Measurements from ENCODE around the gene SLC27A3.
"Not testable (repeated sequence)": the region's sequence is repeated elsewhere in the genome, so short reads cannot be mapped to it uniquely, and the experiment has no call there.

The SLC27A3 gene

DNA sequence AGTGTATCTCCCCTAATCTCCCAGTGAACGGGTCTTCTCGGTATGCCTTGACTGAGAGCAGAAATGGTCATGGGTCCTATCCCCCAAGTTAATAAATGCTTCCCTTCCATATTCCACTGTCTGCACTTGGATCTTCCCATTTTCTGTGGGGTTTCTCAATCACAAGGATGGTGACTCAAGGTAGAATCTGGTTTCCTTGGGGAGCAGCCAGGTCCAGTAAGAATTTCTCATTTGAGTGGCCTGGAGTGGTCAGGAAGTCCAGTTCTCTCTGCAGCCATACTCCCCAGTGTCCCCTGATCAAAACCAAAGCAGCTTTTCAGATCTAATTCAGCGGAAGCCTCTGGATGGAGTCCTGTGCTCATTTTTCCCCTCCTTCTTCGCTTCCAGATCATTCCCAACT, 14.8 kb upstream of the SLC27A3 start:
- no peak for DNase-seq (ENCODE audit: extremely low read depth in 1 of 2, low read depth in 1 of 2)

GRCh38 chr1:153763365-153764225, 11.6 kb upstream of the SLC27A3 start:
- DNase-seq (ENCODE audit: extremely low read depth in 1 of 2, low read depth in 1 of 2): no peak

- DNase-seq (ENCODE audit: extremely low read depth in 1 of 2, low read depth in 1 of 2): no peak
These were observed 10.9 kb upstream of the SLC27A3 start for GRCh38 chr1:153764310-153764709.

DNA sequence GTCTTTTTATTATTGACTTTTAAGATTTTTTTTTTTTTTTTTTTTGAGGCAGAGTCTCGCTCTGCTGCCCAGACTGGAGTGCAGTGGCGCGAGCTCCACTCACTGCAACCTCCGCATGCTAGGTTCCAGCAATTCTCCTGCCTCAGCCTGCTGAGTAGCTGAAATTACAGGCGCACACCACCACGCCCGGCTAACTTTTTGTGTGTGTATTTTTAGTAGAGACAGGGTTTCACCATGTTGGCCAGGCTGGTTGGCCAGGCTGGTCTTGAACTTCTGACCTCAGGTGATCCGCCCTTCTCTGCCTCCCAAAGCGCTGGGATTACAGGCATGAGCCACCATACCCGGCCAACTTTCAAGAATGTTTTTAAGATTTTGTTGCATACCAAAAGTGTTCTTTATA, 8.5 kb upstream of the SLC27A3 start:
- not testable (repeated sequence) for DNase-seq (ENCODE audit: extremely low read depth in 1 of 2, low read depth in 1 of 2)

DNA sequence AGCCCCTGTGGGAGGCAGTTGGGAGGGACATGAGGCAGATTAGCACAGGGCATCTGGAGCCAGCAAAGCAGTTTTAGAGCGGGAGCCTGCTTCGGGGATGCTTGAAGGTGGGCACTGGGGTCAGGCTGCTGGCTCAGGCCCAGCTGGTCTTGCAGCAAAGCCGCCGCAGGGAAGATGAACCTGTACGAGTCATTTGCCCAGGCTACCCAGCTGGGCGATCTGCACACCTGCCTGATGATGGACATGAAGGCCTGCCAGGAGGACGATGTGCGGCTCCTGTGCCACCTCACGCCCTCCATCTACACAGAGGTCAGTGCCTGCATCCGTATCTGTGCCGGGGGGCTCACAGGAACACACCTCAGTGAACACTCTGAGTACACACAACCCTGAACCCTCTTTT, 7.7 kb upstream of the SLC27A3 start:
- DNase-seq (ENCODE audit: extremely low read depth in 1 of 2, low read depth in 1 of 2): no peak

- DNase-seq (ENCODE audit: extremely low read depth in 1 of 2, low read depth in 1 of 2): no peak
These were observed 6.7 kb upstream of the SLC27A3 start for GRCh38 chr1:153768316-153769181.

- DNase-seq (ENCODE audit: extremely low read depth in 1 of 2, low read depth in 1 of 2): no peak
These were observed 6.0 kb upstream of the SLC27A3 start for GRCh38 chr1:153769221-153769620.

- DNase-seq (ENCODE audit: extremely low read depth in 1 of 2, low read depth in 1 of 2): no peak
These were observed 4.4 kb upstream of the SLC27A3 start for GRCh38 chr1:153770797-153771196.

- DNase-seq (ENCODE audit: extremely low read depth in 1 of 2, low read depth in 1 of 2): no peak
These were observed 3.9 kb upstream of the SLC27A3 start for GRCh38 chr1:153771261-153771660.

DNA sequence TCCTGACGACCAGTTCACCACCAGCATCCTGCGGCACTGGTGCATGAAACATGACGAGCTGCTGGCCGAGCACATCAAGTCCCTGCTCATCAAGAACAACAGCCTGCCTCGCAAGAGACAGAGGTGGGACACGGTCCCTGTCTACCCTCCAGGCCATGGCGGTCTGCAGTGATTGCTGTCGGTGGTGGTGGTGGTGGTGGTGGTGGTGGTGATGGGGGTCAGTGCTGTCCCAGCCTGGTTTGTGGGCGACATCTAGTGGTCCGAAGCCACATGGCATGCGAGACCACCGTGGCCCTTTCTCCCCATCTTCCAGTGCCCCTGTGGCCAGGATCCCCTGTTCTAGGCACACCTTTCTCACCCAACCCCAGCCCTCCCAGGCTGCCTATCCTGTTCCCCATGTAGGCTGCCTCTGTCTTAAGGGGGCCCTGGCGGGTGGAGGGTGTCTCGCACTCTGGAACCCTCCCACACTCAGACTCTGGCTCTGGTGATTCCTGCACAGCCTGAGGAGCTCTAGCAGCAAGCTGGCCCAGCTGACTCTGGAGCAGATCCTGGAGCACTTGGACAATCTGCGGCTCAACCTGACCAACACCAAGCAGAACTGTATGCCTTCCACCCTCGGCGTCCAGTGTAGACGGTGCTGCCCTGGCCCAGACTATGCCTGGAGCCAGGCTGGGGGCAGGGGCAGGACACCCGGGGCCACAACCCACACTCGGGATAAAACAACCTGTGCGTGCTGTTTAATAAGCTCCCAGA, 3.2 kb upstream of the SLC27A3 start:
- no peak for DNase-seq (ENCODE audit: extremely low read depth in 1 of 2, low read depth in 1 of 2)

DNA sequence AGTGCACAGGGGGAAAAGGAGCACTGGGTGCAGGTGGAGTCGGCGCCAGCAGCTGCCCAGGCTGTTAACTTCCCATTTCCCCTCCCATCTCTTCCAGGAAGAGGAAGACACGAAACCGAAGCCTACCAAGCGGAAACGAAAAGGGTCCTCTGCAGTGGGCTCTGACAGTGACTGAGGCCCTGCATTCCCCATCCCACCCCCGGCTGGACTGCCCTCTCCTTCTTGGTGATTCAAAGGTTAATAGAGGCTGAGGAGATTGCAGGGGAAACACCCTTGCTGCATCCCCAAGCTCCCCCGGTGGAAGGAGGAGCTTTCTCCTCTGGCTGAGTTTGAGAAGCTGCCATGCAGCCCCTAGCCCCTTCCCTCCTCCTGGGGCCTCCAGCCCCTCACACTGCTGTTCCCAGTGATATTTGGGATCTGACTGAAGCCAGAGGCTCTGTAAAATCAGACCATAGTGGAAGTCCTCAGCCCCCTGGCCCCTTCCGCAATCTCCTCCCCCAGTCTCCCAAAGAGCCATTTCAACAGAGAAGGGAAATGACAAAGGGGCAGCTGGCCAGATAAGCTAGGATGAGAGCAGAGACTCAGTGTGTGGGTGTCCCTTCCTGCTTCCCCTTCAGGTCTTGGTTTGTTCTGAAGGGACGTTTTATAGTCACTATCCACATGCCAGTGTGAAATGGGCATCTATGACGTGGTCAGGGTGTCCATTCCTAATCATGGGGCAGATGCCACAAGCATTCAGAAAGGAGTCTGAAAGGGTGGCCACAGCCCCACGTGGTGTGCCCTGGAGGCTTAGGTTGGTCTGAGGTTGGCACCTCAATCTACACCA, 1.9 kb upstream of the SLC27A3 start:
- no peak for DNase-seq (ENCODE audit: extremely low read depth in 1 of 2, low read depth in 1 of 2)

DNA sequence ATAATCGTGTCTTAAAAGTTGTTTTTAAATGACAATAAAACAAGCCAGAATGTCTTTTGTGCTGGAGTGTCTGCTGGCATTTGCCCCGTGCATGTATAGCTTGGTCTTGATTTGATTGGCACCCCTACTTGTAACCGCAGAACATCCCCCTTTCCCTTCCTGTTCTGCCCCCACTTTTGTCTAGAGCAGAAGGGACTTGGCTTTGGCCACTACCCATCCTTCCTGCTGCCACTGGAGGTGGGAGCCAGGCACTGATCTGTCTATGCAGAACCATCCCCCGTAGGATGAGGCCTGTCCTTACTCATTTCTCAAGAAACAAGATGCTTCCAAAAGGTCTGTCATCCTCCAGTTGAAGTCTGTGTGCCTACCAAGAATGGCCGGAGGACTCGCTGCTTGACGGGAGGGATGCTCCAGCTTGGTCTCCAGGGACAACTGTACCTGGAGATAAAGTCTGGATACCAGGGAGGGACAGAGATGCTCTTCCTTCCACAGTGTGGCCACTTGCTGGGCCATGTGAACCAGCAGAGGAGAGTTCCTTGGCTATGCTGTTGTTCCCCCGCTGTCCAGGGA, 1.1 kb upstream of the SLC27A3 start:
- no peak for DNase-seq (ENCODE audit: extremely low read depth in 1 of 2, low read depth in 1 of 2)

DNA sequence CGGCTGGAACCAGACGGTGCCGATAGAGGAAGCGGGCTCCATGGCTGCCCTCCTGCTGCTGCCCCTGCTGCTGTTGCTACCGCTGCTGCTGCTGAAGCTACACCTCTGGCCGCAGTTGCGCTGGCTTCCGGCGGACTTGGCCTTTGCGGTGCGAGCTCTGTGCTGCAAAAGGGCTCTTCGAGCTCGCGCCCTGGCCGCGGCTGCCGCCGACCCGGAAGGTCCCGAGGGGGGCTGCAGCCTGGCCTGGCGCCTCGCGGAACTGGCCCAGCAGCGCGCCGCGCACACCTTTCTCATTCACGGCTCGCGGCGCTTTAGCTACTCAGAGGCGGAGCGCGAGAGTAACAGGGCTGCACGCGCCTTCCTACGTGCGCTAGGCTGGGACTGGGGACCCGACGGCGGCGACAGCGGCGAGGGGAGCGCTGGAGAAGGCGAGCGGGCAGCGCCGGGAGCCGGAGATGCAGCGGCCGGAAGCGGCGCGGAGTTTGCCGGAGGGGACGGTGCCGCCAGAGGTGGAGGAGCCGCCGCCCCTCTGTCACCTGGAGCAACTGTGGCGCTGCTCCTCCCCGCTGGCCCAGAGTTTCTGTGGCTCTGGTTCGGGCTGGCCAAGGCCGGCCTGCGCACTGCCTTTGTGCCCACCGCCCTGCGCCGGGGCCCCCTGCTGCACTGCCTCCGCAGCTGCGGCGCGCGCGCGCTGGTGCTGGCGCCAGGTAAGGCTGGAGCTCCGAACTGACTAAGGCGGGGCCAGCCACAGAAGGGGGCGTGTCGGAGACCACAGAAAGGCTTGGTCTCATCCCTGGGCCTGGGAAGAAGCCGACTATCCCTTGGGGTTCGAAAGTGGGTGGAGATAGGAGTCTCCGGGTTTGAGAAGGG, 486 bp downstream of the SLC27A3 start:
- DNase-seq (ENCODE audit: extremely low read depth in 1 of 2, low read depth in 1 of 2): peak; percentile 46

GRCh38 chr1:153776352-153776751, 1.1 kb downstream of the SLC27A3 start:
- DNase-seq (ENCODE audit: extremely low read depth in 1 of 2, low read depth in 1 of 2): no peak

GRCh38 chr1:153776845-153777370, 1.7 kb downstream of the SLC27A3 start:
- DNase-seq (ENCODE audit: extremely low read depth in 1 of 2, low read depth in 1 of 2): no peak

DNA sequence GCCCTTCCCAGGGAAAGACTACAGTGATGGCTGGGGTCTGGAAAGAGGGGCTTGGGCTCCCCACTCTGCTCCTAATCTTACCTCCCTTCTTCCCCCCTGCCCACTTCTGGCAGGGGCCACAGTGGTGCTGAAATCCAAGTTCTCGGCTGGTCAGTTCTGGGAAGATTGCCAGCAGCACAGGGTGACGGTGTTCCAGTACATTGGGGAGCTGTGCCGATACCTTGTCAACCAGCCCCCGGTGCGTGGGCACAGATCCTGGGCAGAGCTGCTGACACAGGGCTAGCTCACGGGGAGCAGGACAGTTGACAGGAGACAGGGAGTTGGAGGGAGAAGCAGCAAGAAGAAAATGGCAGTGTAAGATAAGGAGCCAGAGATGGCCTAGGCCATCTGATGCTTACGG, 2.4 kb downstream of the SLC27A3 start:
- no peak for DNase-seq (ENCODE audit: extremely low read depth in 1 of 2, low read depth in 1 of 2)

DNA sequence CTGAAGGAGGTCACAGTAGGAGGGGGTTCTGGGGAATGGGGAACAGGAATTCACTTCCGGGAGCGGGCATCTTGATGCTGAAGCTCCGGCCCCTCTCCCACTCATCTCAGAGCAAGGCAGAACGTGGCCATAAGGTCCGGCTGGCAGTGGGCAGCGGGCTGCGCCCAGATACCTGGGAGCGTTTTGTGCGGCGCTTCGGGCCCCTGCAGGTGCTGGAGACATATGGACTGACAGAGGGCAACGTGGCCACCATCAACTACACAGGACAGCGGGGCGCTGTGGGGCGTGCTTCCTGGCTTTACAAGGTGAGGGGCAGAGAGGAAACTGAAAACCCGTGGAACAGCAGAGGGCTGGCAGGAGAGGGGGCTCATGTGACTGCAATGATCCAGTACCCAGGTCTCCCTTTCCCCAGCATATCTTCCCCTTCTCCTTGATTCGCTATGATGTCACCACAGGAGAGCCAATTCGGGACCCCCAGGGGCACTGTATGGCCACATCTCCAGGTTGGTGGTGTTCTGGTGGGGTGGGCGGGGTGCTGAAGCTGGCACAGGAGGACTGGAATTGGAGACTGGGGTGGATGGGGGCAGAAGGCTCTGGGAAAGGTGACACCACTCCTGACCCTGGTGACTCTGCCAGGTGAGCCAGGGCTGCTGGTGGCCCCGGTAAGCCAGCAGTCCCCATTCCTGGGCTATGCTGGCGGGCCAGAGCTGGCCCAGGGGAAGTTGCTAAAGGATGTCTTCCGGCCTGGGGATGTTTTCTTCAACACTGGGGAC, 3.0 kb downstream of the SLC27A3 start:
- no peak for DNase-seq (ENCODE audit: extremely low read depth in 1 of 2, low read depth in 1 of 2)

Data from stimulated activated CD8-positive, alpha-beta memory T cell treated with anti-CD3 and anti-CD28 coated beads, Interleukin-7, amount 100 ng/mL, for 48 hours (primary cell).